CD8-positive, alpha-beta memory T cell (primary cell): ENCODE data around the gene ZSWIM3. TPM values are rescaled to one million over a fixed set of nuclear protein-coding genes. Genes with fewer than 3 reads are reported as not detected.

Experiments used
- CTCF ChIA-PET: fragments of 350-600 bp; sonication (Branson Sonifier 250); formaldehyde crosslinking; loops from one replicate; lab custom pipeline; 2021; ENCODE audit warnings: antibody characterized with exemption; lab: Charles Lee
- POLR2A ChIA-PET: fragments of 350-600 bp; sonication (Branson Sonifier 250); formaldehyde crosslinking; loops from one replicate; lab custom pipeline; 2021; ENCODE audit warnings: antibody characterized with exemption; lab: Charles Lee
- DNase-seq, 5 donors: peaks; one replicate each; pipeline versions ENCODE4 v3.0.0 to v3.0.0-alpha.2; 2020 to 2022; ENCODE audit warnings: mixed read lengths in 1 of 5
- H3K27ac ChIP-seq: one replicate; pipeline ENCODE4 v1.7.0; 2013; ENCODE audit warnings: low read depth, mild to moderate bottlenecking, low read length, moderate library complexity
- H3K27me3 ChIP-seq: 2 replicates; pipeline ENCODE4 v1.7.0; 2013; ENCODE audit warnings: low read length, mild to moderate bottlenecking; ENCODE audit not compliant: insufficient read depth, poor library complexity, severe bottlenecking
- H3K36me3 ChIP-seq: 2 replicates; pipeline ENCODE4 v1.7.0; 2013; ENCODE audit warnings: mild to moderate bottlenecking, low read length, moderate library complexity; ENCODE audit not compliant: insufficient read depth
- H3K4me1 ChIP-seq: 2 replicates; pipeline ENCODE4 v1.7.0; 2013; ENCODE audit warnings: mild to moderate bottlenecking, low read length, moderate library complexity; ENCODE audit not compliant: insufficient read depth
- H3K4me3 ChIP-seq: 2 replicates; pipeline ENCODE4 v1.7.0; 2013; ENCODE audit warnings: mild to moderate bottlenecking, low read length
- H3K9me3 ChIP-seq: 2 replicates; pipeline ENCODE4 v1.7.0; 2013; ENCODE audit warnings: mild to moderate bottlenecking, low read length
- H3K27ac Mint-ChIP-seq, 8 donors: one replicate each; pipeline ENCODE4 v1.8.0; 2020 to 2021; ENCODE audit warnings: mixed read lengths in 8 of 8, mild to moderate bottlenecking in 6 of 8, inconsistent platforms in 3 of 8, moderate library complexity in 3 of 8
- H3K27me3 Mint-ChIP-seq, 2 donors: one replicate each; pipeline ENCODE4 v1.8.0; 2020 to 2021; ENCODE audit warnings: mixed read lengths in 2 of 2, mild to moderate bottlenecking in 1 of 2, moderate library complexity in 1 of 2
- H3K36me3 Mint-ChIP-seq, 3 donors: one replicate each; pipeline ENCODE4 v1.8.0; 2020 to 2021; ENCODE audit warnings: mixed read lengths in 3 of 3, inconsistent platforms in 1 of 3, mild to moderate bottlenecking in 1 of 3
- H3K4me1 Mint-ChIP-seq, 3 donors: one replicate each; pipeline ENCODE4 v1.8.0; 2020 to 2021; ENCODE audit warnings: mixed read lengths in 3 of 3, inconsistent platforms in 1 of 3, mild to moderate bottlenecking in 1 of 3
- H3K4me3 Mint-ChIP-seq, 7 donors: one replicate each; pipeline ENCODE4 v1.8.0; 2020 to 2021; ENCODE audit warnings: mixed read lengths in 7 of 7, mild to moderate bottlenecking in 6 of 7, moderate library complexity in 4 of 7, inconsistent platforms in 2 of 7
- H3K9me3 Mint-ChIP-seq, 5 donors: one replicate each; pipeline ENCODE4 v1.8.0; 2020 to 2022; ENCODE audit warnings: mixed read lengths in 5 of 5, mild to moderate bottlenecking in 3 of 5, moderate library complexity in 2 of 5, inconsistent platforms in 1 of 5
- polyA plus RNA-seq: library from polyadenylated mRNA; unstranded; fragments of 300-500 nt; fragmentation: Illumina TruSeq; gene quantifications from one replicate; pipeline ENCODE4 v1.2.3, GENCODE V29; 2021
- total RNA-seq, 2 experiments: library from RNA; stranded (reverse); gene quantifications; one replicate each; pipeline ENCODE4 v1.2.3, GENCODE V29; 2021

Gene ZSWIM3
- total and polyA plus RNA-seq, 3 experiments from 2014 or later, result 2.0 to 6.5 (median 5.9) TPM

GRCh38 chr20:45842169-45842812 lies 15.1 kb upstream of the ZSWIM3 start:
- H3K9me3 ChIP-seq, result no peaks in the 10 kb centered on the region
- no peak overlapping the region for H3K4me3 ChIP-seq
- H3K36me3 ChIP-seq, result peaks cover 34% of the 10 kb centered on the region
- no peak overlapping the region for H3K4me3 Mint-ChIP-seq
- ChIA-PET CTCF (interaction anchor here (1.0 kb wide), 1 partner anchor 73 kb away, joined by 3 read pairs; no protein-coding TSS in a partner anchor), POLR2A (no interaction called here)
- H3K27me3 ChIP-seq, result no peaks in the 10 kb centered on the region
- H3K36me3 Mint-ChIP-seq, result peaks cover 0 to 61% (median 4%) of the 10 kb centered on the region in 3 donors
- no peak overlapping the region for H3K27ac ChIP-seq
- H3K9me3 Mint-ChIP-seq, result no peaks in the 10 kb centered on the region
- no peaks in the 10 kb centered on the region for H3K4me1 ChIP-seq
- H3K27ac Mint-ChIP-seq, result peak overlapping the region in 5 of 8 donors; percentile 17 to 72 (median 64)
- DNase-seq, result no peak
- no peaks in the 10 kb centered on the region for H3K27me3 Mint-ChIP-seq
- H3K4me1 Mint-ChIP-seq, result peaks cover 0 to 9% (median 5%) of the 10 kb centered on the region in 3 donors

GRCh38 chr20:45843506-45843905 lies 13.9 kb upstream of the ZSWIM3 start:
- ChIA-PET CTCF (interaction anchor here (1.4 kb wide), 1 partner anchor 9 kb away, joined by 3 read pairs; no protein-coding TSS in a partner anchor), POLR2A (no interaction called here)
- Mint-ChIP-seq H3K9me3 (no peaks in the 10 kb centered on the region), H3K27me3 (no peaks in the 10 kb centered on the region), H3K27ac (peak overlapping the region in 4 of 8 donors; percentile 21 to 71 (median 51)), H3K4me1 (peaks cover 0 to 9% (median 6%) of the 10 kb centered on the region in 3 donors), H3K36me3 (peaks cover 0 to 69% (median 4%) of the 10 kb centered on the region in 3 donors), H3K4me3 (no peak overlapping the region)
- Histone ChIP-seq H3K9me3 (no peaks in the 10 kb centered on the region), H3K27me3 (no peaks in the 10 kb centered on the region), H3K27ac (no peak overlapping the region), H3K36me3 (peaks cover 36% of the 10 kb centered on the region), H3K4me1 (no peaks in the 10 kb centered on the region), H3K4me3 (no peak overlapping the region)
- no peak for DNase-seq

GRCh38 chr20:45845452-45845851 lies 12.0 kb upstream of the ZSWIM3 start:
- H3K4me1 Mint-ChIP-seq, result peaks cover 2 to 15% (median 9%) of the 10 kb centered on the region in 3 donors
- Histone ChIP-seq H3K27ac (no peak overlapping the region), H3K36me3 (peaks cover 37% of the 10 kb centered on the region), H3K9me3 (no peaks in the 10 kb centered on the region), H3K4me1 (no peaks in the 10 kb centered on the region), H3K4me3 (no peak overlapping the region), H3K27me3 (no peaks in the 10 kb centered on the region)
- CTCF ChIA-PET, result no interaction called here
- POLR2A ChIA-PET, result no interaction called here
- no peak overlapping the region for H3K27ac Mint-ChIP-seq
- no peak for DNase-seq
- H3K36me3 Mint-ChIP-seq, result peaks cover 3 to 73% (median 7%) of the 10 kb centered on the region in 3 donors
- H3K4me3 Mint-ChIP-seq, result no peak overlapping the region
- no peaks in the 10 kb centered on the region for H3K9me3 Mint-ChIP-seq
- H3K27me3 Mint-ChIP-seq, result no peaks in the 10 kb centered on the region

- ChIA-PET POLR2A (no interaction called here), CTCF (no interaction called here)
- Histone ChIP-seq H3K27me3 (no peaks in the 10 kb centered on the region), H3K27ac (no peak overlapping the region), H3K4me3 (no peak overlapping the region), H3K4me1 (no peaks in the 10 kb centered on the region), H3K9me3 (no peaks in the 10 kb centered on the region), H3K36me3 (peaks cover 37% of the 10 kb centered on the region)
- Mint-ChIP-seq H3K9me3 (no peaks in the 10 kb centered on the region), H3K27me3 (no peaks in the 10 kb centered on the region), H3K4me3 (no peak overlapping the region), H3K36me3 (peaks cover 7 to 76% (median 13%) of the 10 kb centered on the region in 3 donors), H3K4me1 (peaks cover 3 to 19% (median 7%) of the 10 kb centered on the region in 3 donors), H3K27ac (peak overlapping the region in 2 of 8 donors; percentile 73 to 90)
- no peak for DNase-seq
These were observed 9.0 kb upstream of the ZSWIM3 start for GRCh38 chr20:45848421-45848820.

GRCh38 chr20:45848969-45849582 lies 8.3 kb upstream of the ZSWIM3 start:
- Histone ChIP-seq H3K36me3 (peaks cover 33% of the 10 kb centered on the region), H3K27ac (no peak overlapping the region), H3K27me3 (no peaks in the 10 kb centered on the region), H3K9me3 (no peaks in the 10 kb centered on the region), H3K4me1 (no peaks in the 10 kb centered on the region), H3K4me3 (no peak overlapping the region)
- Mint-ChIP-seq H3K4me3 (no peak overlapping the region), H3K9me3 (no peaks in the 10 kb centered on the region), H3K27me3 (no peaks in the 10 kb centered on the region), H3K27ac (peak overlapping the region in 1 of 8 donors; percentile 90), H3K4me1 (peaks cover 9 to 26% (median 14%) of the 10 kb centered on the region in 3 donors), H3K36me3 (peaks cover 7 to 76% (median 15%) of the 10 kb centered on the region in 3 donors)
- ChIA-PET CTCF (no interaction called here), POLR2A (no interaction called here)
- no peak for DNase-seq

GRCh38 chr20:45850238-45850637 lies 7.2 kb upstream of the ZSWIM3 start:
- Mint-ChIP-seq H3K36me3 (peaks cover 7 to 74% (median 11%) of the 10 kb centered on the region in 3 donors), H3K4me3 (no peak overlapping the region), H3K27ac (peak overlapping the region in 2 of 8 donors; percentile 40 to 67), H3K9me3 (no peaks in the 10 kb centered on the region), H3K4me1 (peaks cover 17 to 38% (median 21%) of the 10 kb centered on the region in 3 donors), H3K27me3 (no peaks in the 10 kb centered on the region)
- no peak overlapping the region for H3K27ac ChIP-seq
- H3K4me1 ChIP-seq, result peaks cover 6% of the 10 kb centered on the region
- H3K9me3 ChIP-seq, result no peaks in the 10 kb centered on the region
- H3K4me3 ChIP-seq, result no peak overlapping the region
- no peak for DNase-seq
- CTCF ChIA-PET, result no interaction called here
- POLR2A ChIA-PET, result no interaction called here
- no peaks in the 10 kb centered on the region for H3K27me3 ChIP-seq
- H3K36me3 ChIP-seq, result peaks cover 25% of the 10 kb centered on the region

- no peaks in the 10 kb centered on the region for H3K27me3 Mint-ChIP-seq
- H3K36me3 ChIP-seq, result peaks cover 24% of the 10 kb centered on the region
These were observed 6.5 kb upstream of the ZSWIM3 start for GRCh38 chr20:45850926-45851325.

GRCh38 chr20:45851501-45851900 lies 5.9 kb upstream of the ZSWIM3 start:
- Mint-ChIP-seq H3K9me3 (no peaks in the 10 kb centered on the region), H3K4me3 (peak overlapping the region in 1 of 7 donors; percentile 42), H3K36me3 (peaks cover 7 to 64% (median 11%) of the 10 kb centered on the region in 3 donors), H3K4me1 (peaks cover 23 to 50% (median 34%) of the 10 kb centered on the region in 3 donors), H3K27me3 (no peaks in the 10 kb centered on the region), H3K27ac (no peak overlapping the region)
- Histone ChIP-seq H3K9me3 (no peaks in the 10 kb centered on the region), H3K4me3 (no peak overlapping the region), H3K27ac (no peak overlapping the region), H3K27me3 (no peaks in the 10 kb centered on the region), H3K36me3 (peaks cover 18% of the 10 kb centered on the region), H3K4me1 (peaks cover 15% of the 10 kb centered on the region)
- ChIA-PET CTCF (no interaction called here), POLR2A (no interaction called here)
- no peak for DNase-seq

More at GRCh38 chr20:45850926-45851325, 6.5 kb upstream of the ZSWIM3 start:
- peaks cover 7 to 69% (median 11%) of the 10 kb centered on the region in 3 donors for H3K36me3 Mint-ChIP-seq
- Histone ChIP-seq H3K27me3 (no peaks in the 10 kb centered on the region), H3K9me3 (no peaks in the 10 kb centered on the region), H3K4me3 (no peak overlapping the region), H3K4me1 (peaks cover 9% of the 10 kb centered on the region), H3K27ac (no peak overlapping the region)
- no peak overlapping the region for H3K4me3 Mint-ChIP-seq
- ChIA-PET CTCF (no interaction called here), POLR2A (no interaction called here)
- H3K4me1 Mint-ChIP-seq, result peaks cover 20 to 45% (median 28%) of the 10 kb centered on the region in 3 donors
- no peak for DNase-seq
- H3K9me3 Mint-ChIP-seq, result no peaks in the 10 kb centered on the region
- H3K27ac Mint-ChIP-seq, result peak overlapping the region in 1 of 8 donors; percentile 67
